ENCODE results near the gene TBC1D7. TPM values are rescaled to one million over a fixed set of nuclear protein-coding genes. Genes with fewer than 3 reads are reported as not detected.
A peak's percentile ranks its signal among the peaks of the same experiment; 100 is the strongest.

The TBC1D7 gene
- total RNA-seq, 1 experiment from 2014 or later = 13.7 TPM

DNA sequence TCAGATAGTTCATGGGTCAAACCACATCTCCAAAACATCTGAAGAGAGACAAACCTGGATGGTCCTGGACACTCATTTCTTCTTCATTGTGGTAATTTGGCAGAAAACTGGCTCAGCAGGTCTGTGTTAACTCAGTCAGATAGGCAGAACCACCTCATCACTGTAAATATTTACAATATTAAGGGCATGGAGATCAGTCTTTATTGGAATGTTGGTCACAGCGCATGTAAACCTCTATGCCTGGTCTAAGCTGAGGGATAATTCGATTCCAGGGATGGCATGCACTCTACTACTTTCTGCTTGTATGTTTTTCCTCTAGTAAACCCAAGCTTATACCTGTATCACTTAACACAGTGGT lies 4.0 kb upstream of the TBC1D7 start:
- Histone ChIP-seq H3K4me1 (ENCODE audit: control insufficient read depth in 1 of 2, insufficient read depth in 2 of 2, low read length in 2 of 2) (peaks cover 1 to 22% of the 10 kb centered on the region in 2 experiments), H3K36me3 (ENCODE audit: control insufficient read depth in 1 of 2, insufficient read depth in 2 of 2, low read length in 2 of 2) (no peaks in the 10 kb centered on the region), H4K20me1 (ENCODE audit: insufficient read depth) (no peaks in the 10 kb centered on the region), H3K27ac (ENCODE audit: low read depth, low read length) (no peak overlapping the region), H3K9me2 (ENCODE audit: insufficient read depth) (no peaks in the 10 kb centered on the region), H3K9me3 (ENCODE audit: control insufficient read depth in 1 of 2, insufficient read depth in 1 of 2, low read depth in 1 of 2, low read length in 2 of 2) (no peaks in the 10 kb centered on the region), H3K27me3 (ENCODE audit: insufficient read depth, low read length) (no peaks in the 10 kb centered on the region), H3K79me2 (ENCODE audit: insufficient read depth, low read length) (peaks cover 5% of the 10 kb centered on the region; the same call in 1 of the 2 replicates), H2AFZ (ENCODE audit: low read depth, low read length, poor library complexity, severe bottlenecking) (peak overlapping the region; percentile 84), H3K9ac (ENCODE audit: low read length) (no peak overlapping the region), H3K4me3 (replicated peaks in 1 of 2; ENCODE audit: low read depth in 1 of 2, low read length in 2 of 2) (no peak overlapping the region), H3K4me2 (ENCODE audit: low read length) (no peak overlapping the region)
- ChIA-PET POLR2A (interaction anchor here (1.1 kb wide), 1 partner anchor 242 kb away, joined by 3 read pairs; the partner anchor contains the start of gene SIRT5), CTCF (no interaction called here), RAD21 (ENCODE audit: low non-redundant PET in 1 of 2, low total read pairs in 2 of 2, uncharacterized antibody in 2 of 2, unreplicated experiment in 2 of 2) (no interaction called here)
- TF ChIP-seq, protein P1, sequence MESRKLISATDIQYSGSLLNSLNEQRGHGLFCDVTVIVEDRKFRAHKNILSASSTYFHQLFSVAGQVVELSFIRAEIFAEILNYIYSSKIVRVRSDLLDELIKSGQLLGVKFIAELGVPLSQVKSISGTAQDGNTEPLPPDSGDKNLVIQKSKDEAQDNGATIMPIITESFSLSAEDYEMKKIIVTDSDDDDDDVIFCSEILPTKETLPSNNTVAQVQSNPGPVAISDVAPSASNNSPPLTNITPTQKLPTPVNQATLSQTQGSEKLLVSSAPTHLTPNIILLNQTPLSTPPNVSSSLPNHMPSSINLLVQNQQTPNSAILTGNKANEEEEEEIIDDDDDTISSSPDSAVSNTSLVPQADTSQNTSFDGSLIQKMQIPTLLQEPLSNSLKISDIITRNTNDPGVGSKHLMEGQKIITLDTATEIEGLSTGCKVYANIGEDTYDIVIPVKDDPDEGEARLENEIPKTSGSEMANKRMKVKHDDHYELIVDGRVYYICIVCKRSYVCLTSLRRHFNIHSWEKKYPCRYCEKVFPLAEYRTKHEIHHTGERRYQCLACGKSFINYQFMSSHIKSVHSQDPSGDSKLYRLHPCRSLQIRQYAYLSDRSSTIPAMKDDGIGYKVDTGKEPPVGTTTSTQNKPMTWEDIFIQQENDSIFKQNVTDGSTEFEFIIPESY (IDR thresholded peaks at IDR 0.05; ENCODE audit: extremely low read depth, insufficient replicate concordance, low read length) = no peak
- TF ChIP-seq, protein P2, sequence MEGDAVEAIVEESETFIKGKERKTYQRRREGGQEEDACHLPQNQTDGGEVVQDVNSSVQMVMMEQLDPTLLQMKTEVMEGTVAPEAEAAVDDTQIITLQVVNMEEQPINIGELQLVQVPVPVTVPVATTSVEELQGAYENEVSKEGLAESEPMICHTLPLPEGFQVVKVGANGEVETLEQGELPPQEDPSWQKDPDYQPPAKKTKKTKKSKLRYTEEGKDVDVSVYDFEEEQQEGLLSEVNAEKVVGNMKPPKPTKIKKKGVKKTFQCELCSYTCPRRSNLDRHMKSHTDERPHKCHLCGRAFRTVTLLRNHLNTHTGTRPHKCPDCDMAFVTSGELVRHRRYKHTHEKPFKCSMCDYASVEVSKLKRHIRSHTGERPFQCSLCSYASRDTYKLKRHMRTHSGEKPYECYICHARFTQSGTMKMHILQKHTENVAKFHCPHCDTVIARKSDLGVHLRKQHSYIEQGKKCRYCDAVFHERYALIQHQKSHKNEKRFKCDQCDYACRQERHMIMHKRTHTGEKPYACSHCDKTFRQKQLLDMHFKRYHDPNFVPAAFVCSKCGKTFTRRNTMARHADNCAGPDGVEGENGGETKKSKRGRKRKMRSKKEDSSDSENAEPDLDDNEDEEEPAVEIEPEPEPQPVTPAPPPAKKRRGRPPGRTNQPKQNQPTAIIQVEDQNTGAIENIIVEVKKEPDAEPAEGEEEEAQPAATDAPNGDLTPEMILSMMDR (IDR thresholded peaks at IDR 0.05 in 2 of 3, conservative IDR thresholded peaks at IDR 0.05 in 1 of 3; ENCODE audit: borderline replicate concordance in 1 of 3, insufficient read depth in 1 of 3, low read depth in 2 of 3, low read length in 2 of 3) = no peak
- no peak for TF ChIP-seq CBX3 (IDR thresholded peaks at IDR 0.05; ENCODE audit: low read depth)
- TF ChIP-seq, protein P3, sequence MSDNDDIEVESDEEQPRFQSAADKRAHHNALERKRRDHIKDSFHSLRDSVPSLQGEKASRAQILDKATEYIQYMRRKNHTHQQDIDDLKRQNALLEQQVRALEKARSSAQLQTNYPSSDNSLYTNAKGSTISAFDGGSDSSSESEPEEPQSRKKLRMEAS (IDR thresholded peaks at IDR 0.05) = no peak
- TF ChIP-seq CEBPB (IDR thresholded peaks at IDR 0.05; ENCODE audit: low read depth) = no peak
- TF ChIP-seq EGR1 (IDR thresholded peaks at IDR 0.05; ENCODE audit: low read depth) = no peak
- TF ChIP-seq ZNF274 (IDR thresholded peaks at IDR 0.05; ENCODE audit: low read depth, low read length) = no peak
- no peak for TF ChIP-seq FOSL1 (IDR thresholded peaks at IDR 0.05; ENCODE audit: low read depth)
- TF ChIP-seq SRF (IDR thresholded peaks at IDR 0.05; ENCODE audit: low read depth) = no peak
- TF ChIP-seq RAD21 (IDR thresholded peaks at IDR 0.05; ENCODE audit: low read depth) = no peak
- no peak for TF ChIP-seq POLR2A (IDR thresholded peaks at IDR 0.05; ENCODE audit: borderline replicate concordance, extremely low read depth, insufficient read depth, insufficient read length)
- TF ChIP-seq EZH2phosphoT487 (IDR thresholded peaks at IDR 0.05; ENCODE audit: borderline replicate concordance) = no peak
- TF ChIP-seq SP1 (IDR thresholded peaks at IDR 0.05; ENCODE audit: low read depth) = no peak
- no peak for TF ChIP-seq YY1 (IDR thresholded peaks at IDR 0.05; ENCODE audit: extremely low read depth, insufficient replicate concordance, low read depth, low read length)
- TF ChIP-seq JUND (IDR thresholded peaks at IDR 0.05) = no peak
- TF ChIP-seq ZFX (IDR thresholded peaks at IDR 0.05) = no peak
- no peak for DNase-seq (ENCODE audit: low read depth, low spot score)
- intact Hi-C loops (cut with micrococcal nuclease) = no loop called here
- BruUV-seq (replicated peaks) = no TSS peak
- ATAC-seq = no peak

Data from HCT116 (cell line).